ENCODE data around the gene KIF3B. TPM values are rescaled to one million over a fixed set of nuclear protein-coding genes. Genes with fewer than 3 reads are reported as not detected.
A peak's percentile ranks its signal among the peaks of the same experiment; 100 is the strongest.

Gene KIF3B
- total and polyA plus RNA-seq, 2 of the 13 experiments (the other 11 are each of a cell fraction or from before 2014, with no cell fraction given) = 23.6 to 28.8 TPM

DNA sequence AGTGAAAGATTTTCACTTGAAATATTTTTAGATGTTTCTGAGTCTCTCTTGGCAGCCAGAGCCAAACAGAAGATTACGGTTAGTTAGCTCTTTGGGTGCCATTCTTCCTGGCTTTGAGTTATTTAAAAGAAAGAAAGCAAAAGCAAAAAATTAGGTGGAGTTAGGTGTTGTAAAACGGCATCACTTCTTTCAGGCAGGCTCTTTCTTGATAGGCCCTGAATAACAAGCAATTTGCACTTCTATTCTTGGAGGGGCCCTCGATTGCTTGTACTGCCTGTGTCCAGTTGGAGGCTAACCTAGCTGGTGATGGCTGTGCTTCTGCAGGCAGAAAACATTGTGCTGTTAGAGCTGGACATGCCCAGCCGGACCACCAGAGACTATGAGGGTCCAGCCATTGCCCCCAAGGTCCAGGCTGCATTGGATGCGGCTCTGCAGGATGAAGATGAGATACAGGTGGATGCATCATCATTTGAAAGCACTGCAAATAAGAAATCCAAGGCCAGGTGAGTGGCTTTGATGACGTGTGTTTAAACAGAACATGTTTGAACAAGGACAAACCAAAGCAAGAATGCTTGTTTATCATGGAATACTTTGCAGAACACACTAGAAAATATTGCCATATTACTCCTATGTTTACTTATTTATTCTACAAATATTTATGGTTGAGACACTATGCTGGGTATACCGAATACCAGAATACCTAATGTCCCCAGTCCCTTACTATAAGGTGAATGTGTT is 52.5 kb downstream of the KIF3B start (continued):
- TF ChIP-seq, protein P1, sequence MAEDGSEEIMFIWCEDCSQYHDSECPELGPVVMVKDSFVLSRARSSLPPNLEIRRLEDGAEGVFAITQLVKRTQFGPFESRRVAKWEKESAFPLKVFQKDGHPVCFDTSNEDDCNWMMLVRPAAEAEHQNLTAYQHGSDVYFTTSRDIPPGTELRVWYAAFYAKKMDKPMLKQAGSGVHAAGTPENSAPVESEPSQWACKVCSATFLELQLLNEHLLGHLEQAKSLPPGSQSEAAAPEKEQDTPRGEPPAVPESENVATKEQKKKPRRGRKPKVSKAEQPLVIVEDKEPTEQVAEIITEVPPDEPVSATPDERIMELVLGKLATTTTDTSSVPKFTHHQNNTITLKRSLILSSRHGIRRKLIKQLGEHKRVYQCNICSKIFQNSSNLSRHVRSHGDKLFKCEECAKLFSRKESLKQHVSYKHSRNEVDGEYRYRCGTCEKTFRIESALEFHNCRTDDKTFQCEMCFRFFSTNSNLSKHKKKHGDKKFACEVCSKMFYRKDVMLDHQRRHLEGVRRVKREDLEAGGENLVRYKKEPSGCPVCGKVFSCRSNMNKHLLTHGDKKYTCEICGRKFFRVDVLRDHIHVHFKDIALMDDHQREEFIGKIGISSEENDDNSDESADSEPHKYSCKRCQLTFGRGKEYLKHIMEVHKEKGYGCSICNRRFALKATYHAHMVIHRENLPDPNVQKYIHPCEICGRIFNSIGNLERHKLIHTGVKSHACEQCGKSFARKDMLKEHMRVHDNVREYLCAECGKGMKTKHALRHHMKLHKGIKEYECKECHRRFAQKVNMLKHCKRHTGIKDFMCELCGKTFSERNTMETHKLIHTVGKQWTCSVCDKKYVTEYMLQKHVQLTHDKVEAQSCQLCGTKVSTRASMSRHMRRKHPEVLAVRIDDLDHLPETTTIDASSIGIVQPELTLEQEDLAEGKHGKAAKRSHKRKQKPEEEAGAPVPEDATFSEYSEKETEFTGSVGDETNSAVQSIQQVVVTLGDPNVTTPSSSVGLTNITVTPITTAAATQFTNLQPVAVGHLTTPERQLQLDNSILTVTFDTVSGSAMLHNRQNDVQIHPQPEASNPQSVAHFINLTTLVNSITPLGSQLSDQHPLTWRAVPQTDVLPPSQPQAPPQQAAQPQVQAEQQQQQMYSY (CRISPR knock-in tag; IDR thresholded peaks at IDR 0.05) = no peak
- TF ChIP-seq ZNF337 (CRISPR knock-in tag; IDR thresholded peaks at IDR 0.05; ENCODE audit: borderline replicate concordance, low read depth) (no peak), NR2F1 (CRISPR knock-in tag; IDR thresholded peaks at IDR 0.05) (peak in 1 of 2 experiments; percentile 59; a peak in 1 of 4 replicates), ZNF460 (CRISPR knock-in tag; IDR thresholded peaks at IDR 0.05; ENCODE audit: borderline replicate concordance) (no peak), KDM5B (CRISPR knock-in tag; IDR thresholded peaks at IDR 0.05; ENCODE audit: borderline replicate concordance) (no peak), ZNF20 (CRISPR knock-in tag; IDR thresholded peaks at IDR 0.05) (no peak), MATR3 (CRISPR knock-in tag; IDR thresholded peaks at IDR 0.05) (no peak), NFYC (CRISPR knock-in tag; IDR thresholded peaks at IDR 0.05) (no peak), ZNF567 (CRISPR knock-in tag; IDR thresholded peaks at IDR 0.05; ENCODE audit: borderline replicate concordance) (no peak), ISX (CRISPR knock-in tag; conservative IDR thresholded peaks at IDR 0.05) (no peak), SCMH1 (CRISPR knock-in tag; IDR thresholded peaks at IDR 0.05; ENCODE audit: borderline replicate concordance) (no peak), ADNP (CRISPR knock-in tag; IDR thresholded peaks at IDR 0.05) (no peak)
- TF ChIP-seq, protein P2, sequence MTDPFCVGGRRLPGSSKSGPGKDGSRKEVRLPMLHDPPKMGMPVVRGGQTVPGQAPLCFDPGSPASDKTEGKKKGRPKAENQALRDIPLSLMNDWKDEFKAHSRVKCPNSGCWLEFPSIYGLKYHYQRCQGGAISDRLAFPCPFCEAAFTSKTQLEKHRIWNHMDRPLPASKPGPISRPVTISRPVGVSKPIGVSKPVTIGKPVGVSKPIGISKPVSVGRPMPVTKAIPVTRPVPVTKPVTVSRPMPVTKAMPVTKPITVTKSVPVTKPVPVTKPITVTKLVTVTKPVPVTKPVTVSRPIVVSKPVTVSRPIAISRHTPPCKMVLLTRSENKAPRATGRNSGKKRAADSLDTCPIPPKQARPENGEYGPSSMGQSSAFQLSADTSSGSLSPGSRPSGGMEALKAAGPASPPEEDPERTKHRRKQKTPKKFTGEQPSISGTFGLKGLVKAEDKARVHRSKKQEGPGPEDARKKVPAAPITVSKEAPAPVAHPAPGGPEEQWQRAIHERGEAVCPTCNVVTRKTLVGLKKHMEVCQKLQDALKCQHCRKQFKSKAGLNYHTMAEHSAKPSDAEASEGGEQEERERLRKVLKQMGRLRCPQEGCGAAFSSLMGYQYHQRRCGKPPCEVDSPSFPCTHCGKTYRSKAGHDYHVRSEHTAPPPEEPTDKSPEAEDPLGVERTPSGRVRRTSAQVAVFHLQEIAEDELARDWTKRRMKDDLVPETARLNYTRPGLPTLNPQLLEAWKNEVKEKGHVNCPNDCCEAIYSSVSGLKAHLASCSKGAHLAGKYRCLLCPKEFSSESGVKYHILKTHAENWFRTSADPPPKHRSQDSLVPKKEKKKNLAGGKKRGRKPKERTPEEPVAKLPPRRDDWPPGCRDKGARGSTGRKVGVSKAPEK (CRISPR knock-in tag; IDR thresholded peaks at IDR 0.05; ENCODE audit: borderline replicate concordance) = no peak
- TF ChIP-seq, protein P3, sequence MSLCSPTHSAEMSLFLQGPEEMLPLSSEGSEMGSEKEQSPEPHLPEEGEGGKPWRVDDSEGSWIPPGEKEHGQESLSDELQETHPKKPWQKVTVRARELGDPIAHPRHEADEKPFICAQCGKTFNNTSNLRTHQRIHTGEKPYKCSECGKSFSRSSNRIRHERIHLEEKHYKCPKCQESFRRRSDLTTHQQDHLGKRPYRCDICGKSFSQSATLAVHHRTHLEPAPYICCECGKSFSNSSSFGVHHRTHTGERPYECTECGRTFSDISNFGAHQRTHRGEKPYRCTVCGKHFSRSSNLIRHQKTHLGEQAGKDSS (CRISPR knock-in tag; IDR thresholded peaks at IDR 0.05; ENCODE audit: borderline replicate concordance, low read depth) = no peak
- TF ChIP-seq, protein P4, sequence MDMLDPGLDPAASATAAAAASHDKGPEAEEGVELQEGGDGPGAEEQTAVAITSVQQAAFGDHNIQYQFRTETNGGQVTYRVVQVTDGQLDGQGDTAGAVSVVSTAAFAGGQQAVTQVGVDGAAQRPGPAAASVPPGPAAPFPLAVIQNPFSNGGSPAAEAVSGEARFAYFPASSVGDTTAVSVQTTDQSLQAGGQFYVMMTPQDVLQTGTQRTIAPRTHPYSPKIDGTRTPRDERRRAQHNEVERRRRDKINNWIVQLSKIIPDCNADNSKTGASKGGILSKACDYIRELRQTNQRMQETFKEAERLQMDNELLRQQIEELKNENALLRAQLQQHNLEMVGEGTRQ (IDR thresholded peaks at IDR 0.05; ENCODE audit: low read depth, low read length) = no peak
- TF ChIP-seq, protein P4 (CRISPR knock-in tag; IDR thresholded peaks at IDR 0.05; ENCODE audit: borderline replicate concordance) = no peak
- TF ChIP-seq, protein P5, sequence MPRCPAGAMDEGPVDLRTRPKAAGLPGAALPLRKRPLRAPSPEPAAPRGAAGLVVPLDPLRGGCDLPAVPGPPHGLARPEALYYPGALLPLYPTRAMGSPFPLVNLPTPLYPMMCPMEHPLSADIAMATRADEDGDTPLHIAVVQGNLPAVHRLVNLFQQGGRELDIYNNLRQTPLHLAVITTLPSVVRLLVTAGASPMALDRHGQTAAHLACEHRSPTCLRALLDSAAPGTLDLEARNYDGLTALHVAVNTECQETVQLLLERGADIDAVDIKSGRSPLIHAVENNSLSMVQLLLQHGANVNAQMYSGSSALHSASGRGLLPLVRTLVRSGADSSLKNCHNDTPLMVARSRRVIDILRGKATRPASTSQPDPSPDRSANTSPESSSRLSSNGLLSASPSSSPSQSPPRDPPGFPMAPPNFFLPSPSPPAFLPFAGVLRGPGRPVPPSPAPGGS (CRISPR knock-in tag; IDR thresholded peaks at IDR 0.05) = no peak
